Calu3 (cell line): ENCODE results near the gene FOXS1. TPM values are rescaled to one million over a fixed set of nuclear protein-coding genes. Genes with fewer than 3 reads are reported as not detected.
"Not testable (repeated sequence)": the region's sequence is repeated elsewhere in the genome, so short reads cannot be mapped to it uniquely, and the experiment has no call there.

Experiments used
- BruUV-seq: library from RNA; stranded (reverse); fragments of 400-500 nt; replicated peaks from 2 replicates; lab custom pipeline; 2021; lab: Mats Ljungman, UMichigan
- CTCF ChIA-PET: fragments of 300-600 bp; sonication (Branson Sonifier 250); formaldehyde crosslinking; loops from one replicate; lab custom pipeline; 2022; ENCODE audit warnings: antibody characterized with exemption; lab: Charles Lee
- DNase-seq: peaks from one replicate; pipeline ENCODE4 v3.0.0; 2022
- H3K27ac Mint-ChIP-seq: one replicate; pipeline ENCODE4 v1.8.0; 2022; ENCODE audit warnings: mixed read lengths; ENCODE audit not compliant: unreplicated experiment
- H3K27me3 Mint-ChIP-seq: one replicate; pipeline ENCODE4 v1.8.0; 2022; ENCODE audit warnings: mixed read lengths; ENCODE audit not compliant: unreplicated experiment
- H3K36me3 Mint-ChIP-seq: one replicate; pipeline ENCODE4 v1.8.0; 2022; ENCODE audit warnings: mild to moderate bottlenecking, moderate library complexity, mixed read lengths; ENCODE audit not compliant: insufficient read depth, unreplicated experiment
- H3K4me1 Mint-ChIP-seq: one replicate; pipeline ENCODE4 v1.8.0; 2022; ENCODE audit warnings: mild to moderate bottlenecking, low read depth, mixed read lengths; ENCODE audit not compliant: unreplicated experiment
- H3K4me3 Mint-ChIP-seq: one replicate; pipeline ENCODE4 v1.8.0; 2022; ENCODE audit warnings: mild to moderate bottlenecking, low read depth, moderate library complexity, mixed read lengths; ENCODE audit not compliant: unreplicated experiment
- H3K9me3 Mint-ChIP-seq: one replicate; pipeline ENCODE4 v1.8.0; 2022; ENCODE audit warnings: low read depth, mixed read lengths; ENCODE audit not compliant: unreplicated experiment
- CTCF ChIP-seq: fragments of 200-600 bp; IDR thresholded peaks from one replicate; pipeline ENCODE4 v1.8.0; 2022; ENCODE audit warnings: antibody characterized with exemption; ENCODE audit not compliant: unreplicated experiment
- intact Hi-C: fragments of 100-400 bp; cut with micrococcal nuclease; formaldehyde crosslinking; loops from one replicate; pipeline ENCODE4 v1.10.0; 2022; ENCODE audit not compliant: unreplicated experiment
- total RNA-seq: library from RNA; stranded (reverse); gene quantifications from 2 replicates; pipeline ENCODE4 v1.2.3, GENCODE V29; 2022

The FOXS1 gene
- total RNA-seq, 1 experiment from 2014 or later = not detected

DNA sequence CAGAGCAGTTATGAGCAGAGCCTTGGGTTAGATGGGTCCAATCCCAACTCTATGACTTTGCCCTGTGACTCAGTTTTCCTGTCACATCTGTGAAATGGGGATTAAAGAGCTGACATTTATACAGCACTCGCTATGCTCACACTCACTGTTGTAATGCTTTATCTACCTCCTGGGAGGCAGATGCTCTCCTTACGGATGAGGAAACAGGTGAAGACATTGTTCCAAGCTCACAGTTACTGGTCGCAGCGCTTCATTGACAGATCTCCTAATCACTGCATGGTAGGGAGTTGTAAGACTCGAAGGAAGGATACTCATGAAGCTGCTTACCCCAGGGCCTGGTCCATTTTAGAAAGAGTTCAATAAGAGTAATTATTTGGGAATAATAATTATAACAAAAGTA is 29.2 kb downstream of the FOXS1 start:
- no TSS peak for BruUV-seq
- Mint-ChIP-seq H3K27ac (no peak overlapping the region), H3K4me1 (no peaks in the 10 kb centered on the region), H3K36me3 (peaks cover 14% of the 10 kb centered on the region), H3K9me3 (no peaks in the 10 kb centered on the region), H3K27me3 (no peaks in the 10 kb centered on the region), H3K4me3 (no peak overlapping the region)
- no peak for DNase-seq
- no peak for TF ChIP-seq CTCF
- CTCF ChIA-PET = interaction anchor here (1.1 kb wide), 1 partner anchor 183 kb away, joined by 3 read pairs; no protein-coding TSS in a partner anchor
- intact Hi-C loops = no loop called here

GRCh38 chr20:31815408-31816188 is 29.8 kb downstream of the FOXS1 start:
- no peaks in the 10 kb centered on the region for H3K27me3 Mint-ChIP-seq
- H3K4me3 Mint-ChIP-seq = no peak overlapping the region
- H3K9me3 Mint-ChIP-seq = no peaks in the 10 kb centered on the region
- H3K4me1 Mint-ChIP-seq = no peaks in the 10 kb centered on the region
- CTCF ChIA-PET = interaction anchor here (1.1 kb wide), 1 partner anchor 182 kb away, joined by 3 read pairs; no protein-coding TSS in a partner anchor
- no peak for TF ChIP-seq CTCF
- no TSS peak for BruUV-seq
- intact Hi-C loops = no loop called here
- H3K36me3 Mint-ChIP-seq = peaks cover 14% of the 10 kb centered on the region
- no peak overlapping the region for H3K27ac Mint-ChIP-seq
- no peak for DNase-seq

- CTCF ChIA-PET = interaction anchor here (0.7 kb wide), 1 partner anchor 206 kb away, joined by 3 read pairs; no protein-coding TSS in a partner anchor
- H3K27ac Mint-ChIP-seq, BruUV-seq, DNase-seq, H3K4me3 Mint-ChIP-seq, H3K4me1 Mint-ChIP-seq, H3K27me3 Mint-ChIP-seq, intact Hi-C loops, H3K9me3 Mint-ChIP-seq: not testable (repeated sequence)
- peaks cover 14% of the 10 kb centered on the region for H3K36me3 Mint-ChIP-seq
Observed at GRCh38 chr20:31814142-31814541, 31.3 kb downstream of the FOXS1 start.

GRCh38 chr20:31813611-31814010 is 31.8 kb downstream of the FOXS1 start:
- no peak for TF ChIP-seq CTCF
- H3K4me3 Mint-ChIP-seq = no peak overlapping the region
- CTCF ChIA-PET = interaction anchor here (0.7 kb wide), 1 partner anchor 206 kb away, joined by 3 read pairs; no protein-coding TSS in a partner anchor
- intact Hi-C loops = no loop called here
- DNase-seq = no peak
- H3K4me1 Mint-ChIP-seq = no peaks in the 10 kb centered on the region
- no TSS peak for BruUV-seq
- H3K27me3 Mint-ChIP-seq = no peaks in the 10 kb centered on the region
- H3K36me3 Mint-ChIP-seq = peaks cover 14% of the 10 kb centered on the region
- no peaks in the 10 kb centered on the region for H3K9me3 Mint-ChIP-seq
- no peak overlapping the region for H3K27ac Mint-ChIP-seq
